Caco-2 (cell line): ENCODE data around the gene GABRG3. TPM values are rescaled to one million over a fixed set of nuclear protein-coding genes. Genes with fewer than 3 reads are reported as not detected.

Experiments
- BruUV-seq: library from RNA; stranded (reverse); fragments of 400-500 nt; replicated peaks from 2 replicates; lab custom pipeline; 2021; lab: Mats Ljungman, UMichigan
- CTCF ChIA-PET: fragments of 300-600 bp; sonication (Branson Sonifier 250); formaldehyde crosslinking; loops from one replicate; lab custom pipeline; 2022; ENCODE audit warnings: antibody characterized with exemption; lab: Charles Lee
- POLR2A ChIA-PET: fragments of 300-600 bp; sonication (Branson Sonifier 250); formaldehyde crosslinking; loops from one replicate; lab custom pipeline; 2022; ENCODE audit warnings: antibody characterized with exemption; lab: Charles Lee
- DNase-seq, 2 experiments: peaks; one replicate each; pipeline versions ENCODE4 v3.0.0 to v3.0.0-alpha.2; 2020 to 2022
- H3K27me3 ChIP-seq: replicated peaks from 2 replicates; pipeline ENCODE4 v1.6.0; 2011; ENCODE audit warnings: low read length; ENCODE audit not compliant: control insufficient read depth, insufficient read depth
- H3K36me3 ChIP-seq: 2 replicates; pipeline ENCODE4 v1.5.1; 2011; ENCODE audit warnings: low read length; ENCODE audit not compliant: control insufficient read depth, insufficient read depth
- H3K4me1 ChIP-seq: fragments of 250-450 bp; sonication (Bioruptor Pico); 2 replicates; pipeline ENCODE4 v1.5.1; 2020; ENCODE audit warnings: mild to moderate bottlenecking
- H3K4me3 ChIP-seq: 2 replicates; pipeline ENCODE4 v1.5.1; 2011; ENCODE audit warnings: low read depth, mild to moderate bottlenecking, control low read depth, low read length
- H3K9me3 ChIP-seq: fragments of 250-450 bp; sonication (Bioruptor Pico); 2 replicates; pipeline ENCODE4 v1.5.1; 2020; ENCODE audit warnings: mild to moderate bottlenecking, moderate library complexity
- H3K27ac Mint-ChIP-seq: one replicate; pipeline ENCODE4 v1.8.0; 2022; ENCODE audit warnings: mixed read lengths; ENCODE audit not compliant: unreplicated experiment
- H3K27me3 Mint-ChIP-seq: one replicate; pipeline ENCODE4 v1.8.0; 2022; ENCODE audit warnings: mixed read lengths; ENCODE audit not compliant: insufficient read depth, unreplicated experiment
- H3K36me3 Mint-ChIP-seq: one replicate; pipeline ENCODE4 v1.8.0; 2022; ENCODE audit warnings: mild to moderate bottlenecking, mixed read lengths; ENCODE audit not compliant: insufficient read depth, unreplicated experiment
- H3K4me1 Mint-ChIP-seq: one replicate; pipeline ENCODE4 v1.8.0; 2022; ENCODE audit warnings: low read depth, mixed read lengths; ENCODE audit not compliant: unreplicated experiment
- H3K4me3 Mint-ChIP-seq: one replicate; pipeline ENCODE4 v1.8.0; 2022; ENCODE audit warnings: mild to moderate bottlenecking, moderate library complexity, mixed read lengths; ENCODE audit not compliant: unreplicated experiment
- H3K9me3 Mint-ChIP-seq: one replicate; pipeline ENCODE4 v1.8.0; 2022; ENCODE audit warnings: mixed read lengths; ENCODE audit not compliant: unreplicated experiment
- CTCF ChIP-seq, 2 experiments: fragments of 200-600 bp in 1 of 2; IDR thresholded peaks; 1 replicate in 1 of 2; 2 replicates in 1 of 2; pipeline versions ENCODE4 v1.5.1 to v1.8.0; 2011 to 2022; ENCODE audit warnings: antibody characterized with exemption in 1 of 2, control low read depth in 1 of 2, inconsistent platforms in 1 of 2, low read depth in 1 of 2, low read length in 1 of 2, mild to moderate bottlenecking in 1 of 2, moderate library complexity in 1 of 2; ENCODE audit not compliant: insufficient read depth in 1 of 2, severe bottlenecking in 1 of 2, unreplicated experiment in 1 of 2
- intact Hi-C: fragments of 100-400 bp; cut with micrococcal nuclease; formaldehyde crosslinking; loops from one replicate; pipeline ENCODE4 v1.10.0; 2022; ENCODE audit not compliant: unreplicated experiment
- total RNA-seq: library from RNA; stranded (reverse); gene quantifications from 2 replicates; pipeline ENCODE4 v1.2.3, GENCODE V29; 2022

Gene GABRG3
- total RNA-seq, 1 experiment from 2014 or later = not detected

GRCh38 chr15:27210176-27210575 lies 239.2 kb downstream of the GABRG3 start:
- H3K9me3 Mint-ChIP-seq = peaks cover 9% of the 10 kb centered on the region
- POLR2A ChIA-PET = no interaction called here
- Histone ChIP-seq H3K27me3 (no peaks in the 10 kb centered on the region), H3K4me1 (no peaks in the 10 kb centered on the region), H3K4me3 (no peak overlapping the region), H3K36me3 (no peaks in the 10 kb centered on the region), H3K9me3 (no peaks in the 10 kb centered on the region)
- H3K27ac Mint-ChIP-seq = no peak overlapping the region
- peaks cover 5% of the 10 kb centered on the region for H3K36me3 Mint-ChIP-seq
- CTCF ChIA-PET = no interaction called here
- no peaks in the 10 kb centered on the region for H3K4me1 Mint-ChIP-seq
- H3K4me3 Mint-ChIP-seq = no peak overlapping the region
- intact Hi-C loops = no loop called here
- no peak for TF ChIP-seq CTCF (IDR thresholded peaks at IDR 0.05; ENCODE audit: insufficient read depth in 1 of 2, low read depth in 1 of 2, low read length in 1 of 2, severe bottlenecking in 1 of 2, unreplicated experiment in 1 of 2)
- DNase-seq = no peak
- H3K27me3 Mint-ChIP-seq = no peaks in the 10 kb centered on the region
- no TSS peak for BruUV-seq

GRCh38 chr15:27214032-27214431 lies 243.1 kb downstream of the GABRG3 start:
- no peaks in the 10 kb centered on the region for H3K9me3 ChIP-seq
- CTCF ChIA-PET = no interaction called here

GRCh38 chr15:27214961-27215360 lies 244.0 kb downstream of the GABRG3 start:
- POLR2A ChIA-PET = no interaction called here
- Histone ChIP-seq H3K9me3 (no peaks in the 10 kb centered on the region), H3K36me3 (no peaks in the 10 kb centered on the region), H3K4me1 (no peaks in the 10 kb centered on the region), H3K4me3 (no peak overlapping the region), H3K27me3 (no peaks in the 10 kb centered on the region)
- no peak for DNase-seq
- Mint-ChIP-seq H3K27me3 (no peaks in the 10 kb centered on the region), H3K9me3 (no peaks in the 10 kb centered on the region), H3K4me3 (no peak overlapping the region), H3K36me3 (peaks cover under 1% of the 10 kb centered on the region), H3K27ac (no peak overlapping the region), H3K4me1 (no peaks in the 10 kb centered on the region)
- BruUV-seq = no TSS peak
- CTCF ChIA-PET = no interaction called here
- TF ChIP-seq CTCF (IDR thresholded peaks at IDR 0.05; ENCODE audit: insufficient read depth in 1 of 2, low read depth in 1 of 2, low read length in 1 of 2, severe bottlenecking in 1 of 2, unreplicated experiment in 1 of 2) = no peak
- intact Hi-C loops = no loop called here

More at GRCh38 chr15:27214032-27214431, 243.1 kb downstream of the GABRG3 start:
- Histone ChIP-seq H3K4me1 (no peaks in the 10 kb centered on the region), H3K27me3 (no peaks in the 10 kb centered on the region), H3K36me3 (no peaks in the 10 kb centered on the region), H3K4me3 (no peak overlapping the region)
- no peaks in the 10 kb centered on the region for H3K27me3 Mint-ChIP-seq
- H3K4me3 Mint-ChIP-seq = no peak overlapping the region
- peaks cover 5% of the 10 kb centered on the region for H3K36me3 Mint-ChIP-seq
- no peak for TF ChIP-seq CTCF (IDR thresholded peaks at IDR 0.05; ENCODE audit: insufficient read depth in 1 of 2, low read depth in 1 of 2, low read length in 1 of 2, severe bottlenecking in 1 of 2, unreplicated experiment in 1 of 2)
- H3K27ac Mint-ChIP-seq = no peak overlapping the region
- no peak for DNase-seq
- BruUV-seq = no TSS peak
- H3K9me3 Mint-ChIP-seq = no peaks in the 10 kb centered on the region
- no peaks in the 10 kb centered on the region for H3K4me1 Mint-ChIP-seq
- POLR2A ChIA-PET = no interaction called here
- intact Hi-C loops = no loop called here
